ENCODE data around the gene DRD4. TPM values are rescaled to one million over a fixed set of nuclear protein-coding genes. Genes with fewer than 3 reads are reported as not detected.

Gene DRD4
- total RNA-seq, 1 experiment from 2014 or later, result not detected

GRCh38 chr11:610146-610801, 26.8 kb upstream of the DRD4 start:
- no peak for DNase-seq (ENCODE audit: low read depth)

- DNase-seq (ENCODE audit: low read depth), result no peak
These were observed 25.8 kb upstream of the DRD4 start for GRCh38 chr11:611001-611996.

- DNase-seq (ENCODE audit: low read depth), result no peak
These were observed 24.7 kb upstream of the DRD4 start for GRCh38 chr11:612201-612960.

- DNase-seq (ENCODE audit: low read depth), result no peak
These were observed 24.1 kb upstream of the DRD4 start for GRCh38 chr11:612961-613300.

- DNase-seq (ENCODE audit: low read depth), result peak; percentile 50
These were observed 23.6 kb upstream of the DRD4 start for GRCh38 chr11:613369-613968.

- no peak for DNase-seq (ENCODE audit: low read depth)
These were observed 22.9 kb upstream of the DRD4 start for GRCh38 chr11:614021-614622.

GRCh38 chr11:614623-615503, 22.2 kb upstream of the DRD4 start:
- peak; percentile 52 for DNase-seq (ENCODE audit: low read depth)

- DNase-seq (ENCODE audit: low read depth), result peak; percentile 93
These were observed 21.4 kb upstream of the DRD4 start, which contains the start of gene IRF7 for GRCh38 chr11:615504-616319. IRF7 (minus strand) TSS chr11:615950; CDS start chr11:615364, 586 bp downstream.

- DNase-seq (ENCODE audit: low read depth), result no peak
These were observed 20.5 kb upstream of the DRD4 start for GRCh38 chr11:616320-617198.

GRCh38 chr11:617199-617911, 19.7 kb upstream of the DRD4 start:
- DNase-seq (ENCODE audit: low read depth), result no peak

GRCh38 chr11:617912-618682, 19.0 kb upstream of the DRD4 start:
- no peak for DNase-seq (ENCODE audit: low read depth)

- no peak for DNase-seq (ENCODE audit: low read depth)
These were observed 18.0 kb upstream of the DRD4 start for GRCh38 chr11:618856-619627.

- no peak for DNase-seq (ENCODE audit: low read depth)
These were observed 17.4 kb upstream of the DRD4 start for GRCh38 chr11:619628-620050.

- no peak for DNase-seq (ENCODE audit: low read depth)
These were observed 16.9 kb upstream of the DRD4 start for GRCh38 chr11:620201-620600.

GRCh38 chr11:620935-621814, 15.9 kb upstream of the DRD4 start:
- no peak for DNase-seq (ENCODE audit: low read depth)

All from Daoy (cell line).